ENCODE data around the gene PSTPIP2.
"Not testable (repeated sequence)": the region's sequence is repeated elsewhere in the genome, so short reads cannot be mapped to it uniquely, and the experiment has no call there.

Gene PSTPIP2

DNA sequence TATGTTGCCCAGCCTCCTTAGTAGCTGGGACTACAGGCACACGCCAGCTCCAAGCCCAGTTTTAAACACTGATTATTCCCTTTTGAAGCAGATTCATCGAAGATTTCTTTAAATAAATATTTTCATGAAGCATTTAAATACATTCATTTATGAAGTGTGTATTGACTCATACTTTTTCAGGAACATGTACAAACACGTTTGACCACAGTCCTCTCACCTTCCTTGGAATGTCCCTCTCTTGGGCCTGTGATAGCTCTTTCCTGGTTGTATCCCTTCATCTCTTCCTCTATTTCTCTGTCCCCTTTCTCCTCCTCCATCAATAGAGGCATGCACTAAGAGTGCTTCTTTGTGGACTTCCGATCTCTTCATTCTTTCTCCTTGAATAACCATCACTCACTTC lies 2.5 kb downstream of the PSTPIP2 start:
- no peak for DNase-seq

- DNase-seq, result no peak
Measured at GRCh38 chr18:46068763-46069162, 3.3 kb downstream of the PSTPIP2 start.

GRCh38 chr18:46067438-46068007 lies 4.5 kb downstream of the PSTPIP2 start:
- no peak for DNase-seq

DNA sequence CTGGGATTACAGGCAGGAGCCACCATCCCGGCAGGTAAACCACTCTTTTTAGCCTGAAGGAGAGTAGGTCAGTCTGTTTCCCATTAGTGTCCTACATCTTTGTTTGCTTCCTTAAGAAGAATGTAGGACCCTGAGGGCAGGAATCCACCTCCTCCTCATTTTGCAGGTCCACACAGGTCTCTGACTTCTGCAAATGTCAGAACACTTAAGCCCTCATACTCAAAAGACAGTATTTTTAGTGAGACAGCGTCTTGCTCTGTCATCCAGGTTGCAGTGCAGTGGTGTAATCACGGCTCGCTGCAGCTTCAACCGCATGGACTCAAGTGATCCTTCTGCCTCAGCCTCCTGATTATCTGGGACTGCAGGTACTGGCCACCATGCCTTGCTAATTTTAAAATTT lies 9.3 kb downstream of the PSTPIP2 start:
- DNase-seq, result no peak

GRCh38 chr18:46061796-46062195 lies 10.3 kb downstream of the PSTPIP2 start:
- DNase-seq, result no peak

DNA sequence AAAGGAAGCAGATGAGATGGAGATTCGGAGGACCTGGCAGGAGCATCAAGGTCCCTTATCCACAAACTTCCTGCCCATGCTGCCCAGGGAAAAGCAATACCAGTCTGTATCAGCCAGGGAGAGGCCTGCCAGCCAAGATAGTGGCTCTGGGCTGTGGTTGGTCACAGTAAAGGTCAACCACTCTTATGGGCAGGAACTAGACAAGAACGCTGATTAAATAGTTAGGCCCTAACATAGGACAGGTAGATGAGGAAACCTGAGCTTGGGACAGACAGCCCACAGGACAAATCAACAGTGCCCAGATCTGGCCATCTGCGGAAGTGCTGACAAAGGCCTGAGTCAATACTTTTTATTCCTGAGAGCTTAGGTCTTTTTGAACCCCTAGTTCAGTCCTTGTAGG lies 10.7 kb downstream of the PSTPIP2 start:
- DNase-seq, result no peak

GRCh38 chr18:46060359-46060841 lies 11.7 kb downstream of the PSTPIP2 start:
- DNase-seq, result no peak

GRCh38 chr18:46055838-46056230 lies 16.2 kb downstream of the PSTPIP2 start:
- DNase-seq, result no peak

DNA sequence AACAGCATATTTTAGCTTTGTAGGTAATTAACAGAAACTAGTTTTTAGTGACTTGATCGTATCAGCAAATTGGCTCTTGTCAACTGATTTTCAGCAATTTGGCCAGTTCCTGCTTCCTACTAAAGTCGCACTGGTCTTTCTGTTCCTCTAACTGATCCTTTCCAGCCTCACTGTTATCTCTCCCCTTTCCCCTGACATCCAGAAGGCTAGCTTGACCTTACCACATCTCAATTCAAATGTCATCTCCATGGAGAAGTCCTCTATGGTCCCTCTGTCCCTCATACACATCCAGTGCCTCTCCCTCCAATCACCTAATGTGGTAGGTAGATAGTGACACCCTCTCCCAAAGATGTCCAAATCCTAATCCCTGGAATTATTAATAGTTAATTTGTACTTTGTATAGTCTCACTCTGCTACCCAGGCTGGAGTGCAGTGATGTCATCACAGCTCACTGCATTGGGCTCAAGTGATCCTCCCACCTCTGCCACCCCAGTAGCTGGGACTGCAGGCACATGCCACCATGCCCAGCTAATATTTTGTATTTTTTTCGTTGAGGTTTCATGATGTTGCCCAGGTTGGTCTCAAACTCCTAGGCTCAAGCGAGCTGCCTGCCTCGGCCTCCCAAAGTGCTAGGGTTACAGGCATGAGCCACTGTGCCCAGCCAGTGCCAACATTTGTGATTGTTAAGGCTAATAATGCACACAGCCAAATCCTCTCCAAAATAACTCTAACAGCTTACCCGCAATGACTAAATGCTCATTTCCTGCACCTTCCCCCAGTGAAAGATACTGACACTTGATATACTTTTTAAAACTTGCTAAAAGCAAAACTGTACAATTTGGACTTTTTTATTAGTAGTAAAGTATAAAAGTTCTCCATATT lies 16.9 kb downstream of the PSTPIP2 start:
- no peak for DNase-seq

GRCh38 chr18:46053368-46054095 lies 18.5 kb downstream of the PSTPIP2 start:
- DNase-seq, result no peak

GRCh38 chr18:46051731-46052461 lies 20.2 kb downstream of the PSTPIP2 start:
- no peak for DNase-seq

DNA sequence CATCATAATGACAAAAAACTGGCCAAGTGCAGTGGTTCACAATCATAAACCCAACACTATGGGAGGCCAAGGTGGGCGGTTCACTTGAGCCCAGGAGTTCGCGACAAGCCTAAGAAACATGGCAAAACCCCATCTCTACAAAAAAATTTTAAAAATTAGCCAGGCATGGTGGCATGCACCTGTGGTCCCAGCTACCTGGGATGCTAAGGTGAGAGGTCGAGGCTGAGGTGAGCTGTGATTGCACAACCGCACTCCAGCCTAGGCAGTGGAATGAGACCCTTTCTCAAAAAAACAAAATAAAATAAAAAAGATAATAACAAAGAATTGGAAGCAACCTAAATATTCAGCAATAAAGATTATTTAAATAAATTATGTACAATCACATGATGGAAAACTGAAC lies 21.8 kb downstream of the PSTPIP2 start:
- DNase-seq, result no peak

- no peak for DNase-seq
Measured at GRCh38 chr18:46048641-46049040, 23.4 kb downstream of the PSTPIP2 start.

DNA sequence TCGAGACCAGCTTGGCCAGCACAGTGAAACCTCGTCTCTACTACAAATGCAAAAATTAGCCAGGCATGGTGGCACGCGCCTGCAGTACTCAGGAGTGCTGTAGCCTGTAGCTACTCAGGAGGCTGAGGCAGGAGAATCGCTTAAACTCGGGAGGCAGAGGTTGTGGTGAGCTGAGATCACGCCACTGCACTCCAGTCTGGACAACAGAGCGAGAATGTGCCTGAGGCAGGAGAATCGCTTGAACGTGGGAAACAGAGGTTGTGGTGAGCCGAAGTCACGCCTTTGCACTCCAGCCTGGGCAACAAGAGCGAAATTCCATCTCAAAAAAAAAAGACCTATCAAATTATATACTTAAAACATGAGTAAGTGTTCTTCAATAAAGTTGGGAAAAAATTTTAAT lies 24.7 kb downstream of the PSTPIP2 start:
- not testable (repeated sequence) for DNase-seq

DNA sequence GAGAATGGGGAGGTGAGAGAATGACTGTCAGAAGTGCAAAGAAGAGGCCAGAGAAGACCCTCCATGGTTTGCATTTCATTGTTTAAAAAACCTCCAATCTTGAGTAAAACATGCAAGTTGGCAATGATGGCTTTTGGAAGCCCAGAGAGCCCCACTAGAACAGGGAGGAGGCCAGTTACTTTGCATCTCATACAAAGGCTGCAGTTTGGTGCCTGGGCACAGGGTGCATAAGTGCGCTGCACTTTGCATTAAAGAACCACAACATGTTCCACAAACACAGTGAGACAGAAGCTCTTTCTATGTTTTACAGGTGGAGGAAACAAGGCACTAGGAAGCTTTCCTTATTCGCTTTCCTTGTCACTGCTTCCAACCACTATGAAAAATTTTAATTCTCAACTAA lies 25.4 kb downstream of the PSTPIP2 start:
- no peak for DNase-seq

GRCh38 chr18:46046126-46046525 lies 25.9 kb downstream of the PSTPIP2 start:
- no peak for DNase-seq

DNA sequence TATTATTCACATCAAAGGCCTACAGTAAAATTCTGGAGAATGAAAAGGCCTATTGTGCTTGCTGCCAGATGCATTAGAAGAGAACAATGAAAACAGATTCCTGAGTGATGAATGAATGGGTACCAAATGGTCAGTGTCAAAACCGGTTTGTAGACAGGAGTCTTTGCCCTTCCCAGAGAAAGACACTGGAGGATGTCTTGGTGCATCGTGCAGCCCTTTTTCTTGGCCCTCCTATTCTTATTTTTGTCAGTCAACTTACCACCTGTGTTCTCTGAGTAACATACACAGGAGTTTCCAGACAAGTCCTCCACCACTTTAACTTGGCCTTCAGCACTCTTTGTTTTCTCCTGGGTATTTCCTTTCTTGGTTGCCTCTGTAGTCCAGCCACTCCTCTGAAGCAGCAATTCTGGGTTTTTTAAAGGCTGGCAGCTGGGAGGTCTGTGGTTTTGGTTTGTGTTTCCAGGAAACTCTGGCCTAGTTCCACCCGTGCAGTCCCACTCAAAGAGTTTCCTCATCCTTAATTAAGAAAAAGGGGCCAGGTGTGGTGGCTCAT lies 29.4 kb downstream of the PSTPIP2 start:
- DNase-seq, result no peak

DNA sequence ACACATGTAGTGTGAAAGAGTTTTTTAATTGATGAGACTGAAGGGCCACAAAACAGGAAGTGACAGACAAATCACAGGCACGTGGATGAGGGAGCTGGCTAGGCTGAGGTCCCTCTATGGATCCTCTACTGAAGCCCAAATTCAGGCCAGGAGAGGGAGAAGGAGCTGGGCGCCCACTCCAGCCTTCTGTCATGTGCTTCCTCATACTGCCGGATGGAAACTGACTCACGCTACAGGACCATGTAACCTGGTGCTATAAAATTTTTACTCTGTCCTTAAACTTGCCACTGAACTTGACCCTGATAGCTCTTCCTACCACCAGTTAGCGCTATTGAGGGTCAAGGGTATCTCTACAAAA lies 31.3 kb downstream of the PSTPIP2 start:
- no peak for DNase-seq

- DNase-seq, result no peak
Measured at GRCh38 chr18:46040033-46040746, 31.9 kb downstream of the PSTPIP2 start.

DNA sequence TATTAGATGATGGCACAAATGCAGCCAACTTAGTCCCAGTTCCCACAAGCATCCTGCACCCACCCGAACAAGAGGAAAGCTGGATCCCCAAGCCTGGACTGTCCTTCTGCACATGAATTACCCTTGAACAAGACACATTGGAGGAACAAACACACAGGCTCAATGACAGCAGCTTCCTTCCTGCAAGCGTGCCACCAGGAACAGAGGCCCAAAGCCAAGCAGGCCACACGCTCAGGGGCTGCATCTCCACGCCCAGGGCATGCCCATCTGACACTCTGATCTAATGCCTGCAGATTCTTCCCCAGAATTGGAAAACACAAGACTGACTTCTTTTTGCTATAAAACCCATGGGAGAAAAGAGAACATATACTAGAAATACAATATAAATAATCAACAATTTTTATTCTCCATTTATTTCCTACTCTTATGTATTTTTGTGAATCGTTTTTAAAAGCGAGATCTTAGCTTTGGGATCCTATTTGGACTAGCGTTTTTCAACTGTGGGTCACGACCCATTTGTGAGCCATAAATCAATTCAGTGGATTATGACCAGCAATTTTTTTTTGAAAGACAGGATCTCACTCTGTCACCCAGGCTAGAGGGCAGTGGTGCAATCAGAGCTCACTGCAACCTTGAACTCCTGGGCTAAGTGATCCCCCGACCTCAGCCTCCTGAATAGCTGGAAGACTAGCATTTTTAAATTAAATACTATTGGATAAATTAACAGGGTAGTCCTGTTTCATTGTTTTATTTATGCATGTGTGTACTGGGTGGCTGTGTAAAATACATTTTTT lies 34.4 kb downstream of the PSTPIP2 start:
- no peak for DNase-seq
